CD4-positive, alpha-beta T cell treated with Interferon alpha-2 for 1 hour (primary cell): ENCODE data around the gene PPP1R3G.
"Not testable (repeated sequence)": the region's sequence is repeated elsewhere in the genome, so short reads cannot be mapped to it uniquely, and the experiment has no call there.

Experiments used
- DNase-seq, 2 donors: peaks; one replicate each; pipeline ENCODE4 v3.0.0-alpha.2; 2020 to 2022

The PPP1R3G gene

DNA sequence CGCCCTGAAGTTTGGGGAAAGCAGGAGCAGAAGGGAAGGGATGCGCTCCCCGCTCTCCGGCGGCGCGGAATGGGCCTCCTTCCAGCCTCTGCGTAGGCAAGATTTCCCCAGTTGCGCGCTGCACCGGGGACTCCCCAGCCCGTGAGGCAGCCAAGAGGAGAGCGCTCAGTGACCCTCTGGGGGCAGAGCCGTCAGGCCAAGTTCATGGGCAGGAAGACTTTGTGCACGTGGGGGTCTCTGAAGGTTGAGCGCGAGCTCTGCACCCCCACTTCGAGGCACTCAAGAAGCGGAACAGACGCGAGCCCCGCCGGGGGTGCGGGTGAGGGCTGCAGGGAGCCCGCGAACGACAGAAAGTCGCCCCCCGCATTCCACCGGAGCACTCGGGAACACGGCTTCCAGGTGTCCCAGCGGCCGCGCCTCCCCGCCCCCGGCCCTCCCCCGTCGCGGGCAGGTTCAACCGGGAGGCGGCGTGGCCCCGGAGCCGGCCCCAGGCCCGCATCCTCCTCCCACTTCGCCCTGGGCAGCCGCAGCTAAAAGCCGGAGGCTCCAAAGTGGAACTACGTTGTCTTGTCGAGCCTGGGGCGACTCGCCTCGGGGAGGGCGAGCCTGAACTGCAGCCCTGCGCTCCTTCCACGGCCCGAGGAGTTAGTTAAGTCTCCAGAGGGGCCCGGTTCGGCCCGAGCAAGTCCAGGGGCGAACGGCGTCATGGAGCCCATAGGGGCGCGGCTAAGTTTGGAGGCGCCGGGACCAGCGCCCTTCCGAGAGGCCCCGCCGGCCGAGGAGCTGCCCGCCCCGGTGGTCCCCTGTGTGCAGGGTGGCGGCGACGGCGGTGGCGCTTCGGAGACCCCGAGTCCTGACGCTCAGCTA, at the start of gene PPP1R3G:
Gene PPP1R3G, plus strand, starts transcription at position 561 of the 867 bp plus-strand sequence. Its CDS starts 145 bp downstream, at position 706.
- no peak for DNase-seq

GRCh38 chr6:5036269-5036668, 48.9 kb upstream of the PPP1R3G start:
- DNase-seq = no peak

DNA sequence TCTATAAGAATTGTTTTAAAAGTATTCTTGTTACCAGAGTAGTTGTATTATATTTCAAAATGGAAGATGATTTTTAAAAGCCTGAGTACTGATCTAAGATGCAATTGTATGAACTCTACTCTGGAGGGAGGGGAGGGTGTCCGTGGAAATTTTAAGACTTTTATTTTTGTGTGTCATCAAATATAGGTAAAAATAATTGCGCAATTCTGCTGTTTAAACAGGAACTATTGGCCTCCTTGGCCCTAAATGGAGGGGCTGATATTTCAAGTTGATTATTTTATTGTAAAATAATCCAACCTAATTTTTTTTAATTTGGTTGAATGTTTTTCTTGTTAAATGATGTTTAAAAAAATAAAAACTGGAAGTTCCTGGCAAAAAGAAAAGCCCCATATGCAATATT, 43.2 kb upstream of the PPP1R3G start:
- no peak for DNase-seq

GRCh38 chr6:5042436-5042835, 42.7 kb upstream of the PPP1R3G start:
- no peak for DNase-seq

DNA sequence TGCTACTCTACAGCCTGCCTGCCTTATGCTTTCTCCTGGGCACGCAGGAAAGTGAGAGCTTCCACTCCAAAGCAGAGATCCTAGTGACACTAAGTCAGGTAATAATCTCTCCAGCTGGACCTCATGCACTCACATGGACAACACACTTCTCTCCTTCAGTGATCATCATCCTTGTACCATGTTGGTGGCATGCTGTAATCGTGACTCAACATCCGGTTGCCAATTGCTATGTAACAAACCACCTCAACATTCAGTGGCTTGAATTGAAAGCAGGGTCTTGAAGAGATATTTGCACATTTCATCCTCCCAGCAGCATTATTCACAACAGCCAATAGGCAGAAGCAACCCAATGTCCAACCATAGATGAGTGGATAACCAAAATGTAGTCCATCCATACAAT, 40.3 kb upstream of the PPP1R3G start:
- DNase-seq = no peak

DNA sequence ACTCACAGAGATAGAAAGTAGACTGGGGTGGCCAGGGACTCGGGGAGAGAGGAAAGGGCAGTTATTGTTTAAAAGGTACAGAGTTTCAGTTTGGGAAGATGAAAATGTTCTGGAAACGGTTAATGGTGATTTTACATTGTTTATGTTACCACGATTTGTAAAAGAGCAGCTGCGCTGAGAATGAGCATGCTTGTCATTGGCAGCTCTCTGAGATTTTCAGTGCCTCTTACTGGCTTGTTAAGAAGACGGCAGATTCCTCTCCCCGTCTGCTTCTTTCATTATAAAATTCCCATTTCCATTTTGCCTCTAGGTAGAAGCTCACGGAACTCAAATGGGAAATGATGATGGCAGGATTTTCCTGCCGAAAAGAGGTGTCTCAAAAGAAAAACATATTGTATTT, 39.7 kb upstream of the PPP1R3G start:
- no peak for DNase-seq

- no peak for DNase-seq
Observed at GRCh38 chr6:5046430-5046829, 38.7 kb upstream of the PPP1R3G start.

GRCh38 chr6:5050009-5050408, 35.1 kb upstream of the PPP1R3G start:
- DNase-seq = no peak

DNA sequence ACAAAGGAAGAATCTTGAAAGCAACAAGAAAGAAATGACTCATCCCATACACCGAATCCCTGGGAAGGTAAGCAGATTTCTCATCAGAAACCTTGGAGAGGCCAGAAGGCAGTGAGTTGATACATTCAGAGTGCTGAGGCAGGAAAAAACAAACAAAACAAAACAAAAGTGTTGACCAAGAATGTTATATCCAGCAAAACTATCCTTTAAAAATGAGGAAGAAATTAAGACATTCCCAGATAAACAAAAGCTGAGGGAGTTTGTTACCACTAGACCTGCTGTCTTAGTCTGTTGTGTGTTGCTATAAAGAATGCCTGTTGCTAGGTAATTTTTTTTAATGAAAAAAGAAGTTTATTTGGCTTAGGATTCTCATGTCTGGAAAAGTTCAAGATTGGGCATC, 33.7 kb upstream of the PPP1R3G start:
- DNase-seq = no peak

- DNase-seq = no peak
Observed at GRCh38 chr6:5053038-5053437, 32.1 kb upstream of the PPP1R3G start.

- DNase-seq = no peak
Observed at GRCh38 chr6:5053864-5054244, 31.3 kb upstream of the PPP1R3G start.

GRCh38 chr6:5054245-5054873, 30.8 kb upstream of the PPP1R3G start:
- no peak for DNase-seq

GRCh38 chr6:5055118-5055517, 30.0 kb upstream of the PPP1R3G start:
- no peak for DNase-seq

GRCh38 chr6:5058254-5058653, 26.9 kb upstream of the PPP1R3G start:
- no peak for DNase-seq

DNA sequence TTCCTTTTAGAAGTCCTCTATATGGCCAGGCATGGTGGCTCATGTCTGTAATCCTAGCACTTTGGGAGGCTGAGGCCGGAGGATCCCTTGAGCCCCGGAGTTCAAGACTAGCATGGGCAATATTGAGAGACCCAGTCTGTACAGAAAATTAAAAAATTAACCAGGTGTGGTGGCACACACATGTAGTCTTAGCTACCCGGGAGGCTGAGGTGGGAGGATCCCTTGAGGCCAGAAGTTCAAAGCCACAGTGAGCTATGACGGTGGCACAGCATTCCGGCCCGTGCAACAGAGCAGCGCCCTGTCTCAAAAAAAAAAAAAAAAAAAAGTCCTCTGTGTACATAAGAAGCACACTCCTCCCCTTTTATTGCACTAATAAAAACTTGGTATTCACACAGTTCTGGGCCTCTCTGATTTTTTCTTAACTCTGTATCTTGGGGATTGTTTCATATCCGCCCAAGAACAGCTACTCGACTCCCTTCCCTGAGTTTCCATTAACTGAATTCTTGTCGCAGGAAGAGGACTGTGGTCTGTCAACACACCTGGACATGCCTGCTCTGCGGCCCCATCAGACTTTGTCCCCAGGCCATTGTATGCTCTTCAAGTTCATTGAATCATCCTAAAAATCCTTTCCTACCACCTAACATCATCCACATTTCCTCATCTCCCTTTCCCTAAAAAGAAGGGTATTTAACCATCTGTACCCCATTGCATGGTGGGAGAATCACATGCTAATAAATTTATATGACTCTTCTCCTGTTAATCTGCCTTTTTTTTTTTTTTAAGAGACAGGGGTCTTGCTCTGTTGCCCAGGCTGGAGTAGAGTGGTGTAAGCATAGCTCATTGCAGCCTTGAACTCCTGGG, 25.9 kb upstream of the PPP1R3G start:
- DNase-seq = no peak

- not testable (repeated sequence) for DNase-seq
Observed at GRCh38 chr6:5060439-5060838, 24.7 kb upstream of the PPP1R3G start.

- DNase-seq = no peak
Observed at GRCh38 chr6:5061152-5061551, 24.0 kb upstream of the PPP1R3G start.

DNA sequence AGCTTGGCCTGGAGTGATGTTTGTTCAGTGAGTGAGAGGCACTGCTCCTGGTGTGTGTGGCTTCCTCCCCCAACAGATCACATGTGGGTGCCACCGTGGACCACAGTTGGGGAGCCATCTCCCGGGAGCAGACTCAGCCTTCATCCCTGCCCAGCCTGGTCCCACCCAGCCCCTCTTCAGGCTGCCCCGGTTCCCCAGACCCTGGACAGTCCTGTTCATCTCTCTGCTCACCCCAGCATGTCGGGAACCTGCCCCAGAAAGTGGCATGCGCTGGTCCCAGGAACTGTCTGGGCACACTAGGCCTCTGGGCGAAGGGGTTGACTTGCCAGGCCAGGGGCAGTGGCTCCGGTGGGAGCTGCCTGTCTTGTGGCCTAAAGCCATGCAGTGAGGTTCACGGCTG, 21.5 kb upstream of the PPP1R3G start:
- no peak for DNase-seq

GRCh38 chr6:5066456-5067093, 18.6 kb upstream of the PPP1R3G start:
- no peak for DNase-seq

DNA sequence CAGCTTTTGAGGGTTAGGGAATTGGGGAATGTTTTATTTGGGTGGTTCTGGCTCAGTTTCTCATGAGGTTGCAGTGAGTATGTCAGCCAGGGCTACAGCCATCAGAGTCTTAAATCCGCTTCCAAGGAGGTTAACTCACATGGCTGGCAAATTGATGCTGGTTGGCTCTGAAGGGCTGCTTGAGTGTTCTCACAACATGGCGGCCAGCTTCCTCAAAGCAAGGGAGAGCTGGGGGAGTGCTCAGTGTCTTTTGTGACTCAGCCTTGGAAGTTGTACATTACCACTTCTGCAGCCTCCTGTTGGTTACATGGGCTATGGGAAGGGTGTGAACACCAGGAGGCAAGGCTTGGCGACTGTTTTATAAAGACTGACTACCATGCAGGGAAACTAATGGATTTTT, 17.8 kb upstream of the PPP1R3G start:
- DNase-seq = no peak

- DNase-seq = no peak
Observed at GRCh38 chr6:5068153-5068751, 16.9 kb upstream of the PPP1R3G start.

GRCh38 chr6:5071216-5071615, 13.9 kb upstream of the PPP1R3G start:
- no peak for DNase-seq

GRCh38 chr6:5072440-5072839, 12.7 kb upstream of the PPP1R3G start:
- no peak for DNase-seq
